Stimulated activated CD8-positive, alpha-beta memory T cell treated with anti-CD3 and anti-CD28 coated beads, Interleukin-2, amount 100 ng/mL, for 48 hours (primary cell): ENCODE measurements around the gene MAP3K21.

Source experiments
- DNase-seq, 2 donors: peaks; one replicate each; pipeline ENCODE4 v3.0.0-alpha.2; 2020; ENCODE audit warnings: low read depth in 2 of 2

MAP3K21 gene

DNA sequence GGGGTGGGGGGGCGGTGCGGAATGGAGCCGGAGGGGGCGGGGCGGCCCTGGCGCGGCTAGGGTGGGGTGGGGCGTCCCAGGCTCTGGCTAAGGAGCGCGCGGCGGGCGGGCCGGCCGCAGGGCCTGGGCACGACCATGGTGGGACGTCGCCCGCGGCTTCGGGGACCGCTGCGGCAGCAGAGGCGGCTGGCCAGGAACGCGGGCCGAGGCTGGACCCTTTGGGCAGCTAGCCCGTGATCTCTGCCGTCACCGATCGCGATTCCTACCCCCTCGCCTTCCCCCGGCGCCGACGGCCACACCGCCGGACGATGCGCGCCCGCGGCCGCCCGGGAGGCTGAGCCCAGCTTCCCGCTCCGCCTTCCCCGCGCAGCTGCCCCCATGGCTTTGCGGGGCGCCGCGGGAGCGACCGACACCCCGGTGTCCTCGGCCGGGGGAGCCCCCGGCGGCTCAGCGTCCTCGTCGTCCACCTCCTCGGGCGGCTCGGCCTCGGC is at the start of gene MAP3K21:
Gene MAP3K21 (plus strand): TSS at position 74 of the 491 bp plus-strand sequence. CDS start 305 bp downstream, at position 379.
- no peak for DNase-seq

- no peak for DNase-seq
Observed at GRCh38 chr1:233278631-233279030, 48.9 kb upstream of the MAP3K21 start.

GRCh38 chr1:233279971-233280370 is 47.6 kb upstream of the MAP3K21 start:
- no peak for DNase-seq

DNA sequence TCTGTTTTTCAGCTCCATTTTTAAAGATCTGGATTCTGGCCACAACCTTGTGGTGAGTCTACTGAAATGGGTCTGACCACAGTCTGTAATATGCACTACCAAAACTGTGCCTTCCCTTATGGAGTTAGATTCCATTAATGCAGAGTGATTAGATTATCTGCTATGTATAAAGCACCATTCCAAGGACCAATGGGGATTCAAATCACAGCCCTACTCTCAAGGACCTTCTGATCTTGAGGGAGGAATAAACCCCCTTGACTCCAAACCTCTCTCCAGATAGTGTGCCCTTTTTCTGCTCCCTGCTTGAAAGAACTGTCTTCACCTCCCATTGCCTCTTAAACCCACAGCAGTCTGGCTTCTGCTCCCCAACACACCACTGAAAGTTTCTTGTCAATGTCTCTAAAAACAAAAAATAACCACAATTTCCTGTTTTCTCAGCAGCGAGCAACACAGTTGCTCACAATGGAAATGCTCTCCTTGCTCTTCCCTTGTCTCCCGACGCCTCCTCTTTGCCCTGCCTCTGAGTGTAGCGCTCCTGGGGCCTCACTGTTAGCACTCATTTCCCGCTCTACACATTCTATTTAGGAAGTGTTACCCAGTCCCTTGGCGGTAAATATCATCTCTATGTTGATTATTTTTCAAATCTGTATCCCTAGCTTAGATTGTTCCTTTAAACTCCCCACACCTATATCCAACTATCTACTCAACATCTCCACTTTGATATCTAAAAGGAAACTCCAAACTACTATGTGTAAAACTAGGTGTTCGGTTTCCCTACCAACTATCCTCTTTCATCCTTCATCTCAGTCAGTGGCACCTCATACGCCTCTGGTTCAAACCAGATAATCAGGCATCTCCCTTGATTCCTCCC is 45.6 kb upstream of the MAP3K21 start:
- no peak for DNase-seq

GRCh38 chr1:233282582-233282886 is 45.0 kb upstream of the MAP3K21 start:
- DNase-seq = no peak

DNA sequence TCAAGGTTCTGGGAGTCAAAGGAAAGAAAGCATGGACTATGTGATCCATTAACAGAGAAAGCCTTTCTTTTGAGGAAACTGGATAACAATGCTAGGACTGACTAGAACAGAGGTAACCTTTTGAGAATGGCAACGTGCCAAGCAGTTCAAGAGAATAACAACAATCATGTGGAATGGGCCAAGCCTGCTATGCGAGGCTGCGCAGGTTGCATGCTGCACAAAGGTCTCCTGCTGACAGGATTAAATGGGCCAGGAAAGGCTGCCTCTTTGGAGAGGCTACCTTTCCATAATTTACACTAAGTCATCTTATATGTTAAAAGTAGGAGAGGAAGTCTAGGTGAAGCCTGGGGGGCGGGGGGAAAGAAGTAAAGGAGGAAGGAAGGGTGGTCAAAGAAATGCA is 37.8 kb upstream of the MAP3K21 start:
- no peak for DNase-seq

GRCh38 chr1:233290396-233291034 is 37.0 kb upstream of the MAP3K21 start:
- no peak for DNase-seq

GRCh38 chr1:233293556-233294446 is 33.7 kb upstream of the MAP3K21 start:
- DNase-seq = no peak

DNA sequence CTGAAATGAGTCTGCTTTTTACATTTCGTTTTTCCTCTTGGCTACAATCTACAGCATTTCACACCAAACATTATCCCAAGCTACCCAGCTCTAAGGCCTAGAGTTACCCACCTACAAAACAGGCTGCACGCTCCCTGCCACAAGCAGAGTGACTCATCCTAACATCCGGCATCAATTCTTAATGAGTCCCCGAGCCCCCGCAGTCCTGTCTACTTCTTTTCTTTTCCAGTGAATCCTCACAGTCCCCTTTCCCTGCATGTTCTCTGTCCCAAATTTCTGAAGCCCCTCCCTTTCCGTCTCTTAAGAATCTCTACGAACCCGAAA is 32.6 kb upstream of the MAP3K21 start:
- no peak for DNase-seq

- peak; percentile 56 to 57 for DNase-seq
Observed at GRCh38 chr1:233295237-233295974, 32.1 kb upstream of the MAP3K21 start, which contains the start of gene PCNX2. Gene PCNX2 (minus strand): TSS chr1:233295725. CDS start chr1:233295478, 247 bp downstream.

DNA sequence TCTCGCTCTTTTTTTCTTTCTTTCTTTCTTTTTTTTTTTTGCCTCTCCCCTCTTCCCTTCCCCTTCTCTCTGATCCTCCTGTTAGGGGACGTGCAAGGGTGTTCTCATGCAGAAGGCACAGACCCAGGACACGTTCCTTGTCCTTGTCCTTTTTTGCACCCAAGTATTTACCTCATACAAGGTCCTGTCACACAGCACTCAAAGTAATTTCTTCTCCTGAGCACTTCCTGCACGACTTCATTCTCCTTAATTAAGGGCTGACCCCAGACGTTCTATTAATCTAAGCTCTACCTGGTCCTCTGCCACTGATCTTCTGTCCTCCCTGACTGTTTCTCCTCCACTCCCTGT is 31.6 kb upstream of the MAP3K21 start:
- DNase-seq = no peak

DNA sequence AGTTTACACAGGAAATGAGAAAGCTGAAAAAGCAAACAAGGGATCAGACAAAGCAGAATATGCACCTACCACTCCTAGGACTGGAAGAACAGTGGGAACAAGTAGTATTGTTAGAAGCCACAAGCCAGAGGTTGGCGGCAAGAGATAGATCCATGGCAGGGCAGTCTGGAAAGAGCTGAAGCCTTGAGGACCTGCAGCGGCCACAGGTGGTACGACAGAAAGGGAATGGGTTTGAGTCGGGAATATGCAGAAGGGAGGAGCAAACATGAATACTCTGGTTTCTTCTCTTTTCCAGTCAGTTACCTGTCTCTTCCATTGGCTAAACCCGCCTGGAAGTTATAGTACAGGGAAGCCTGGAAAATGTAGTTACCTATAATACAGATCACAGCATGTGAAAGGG is 28.1 kb upstream of the MAP3K21 start:
- no peak for DNase-seq

DNA sequence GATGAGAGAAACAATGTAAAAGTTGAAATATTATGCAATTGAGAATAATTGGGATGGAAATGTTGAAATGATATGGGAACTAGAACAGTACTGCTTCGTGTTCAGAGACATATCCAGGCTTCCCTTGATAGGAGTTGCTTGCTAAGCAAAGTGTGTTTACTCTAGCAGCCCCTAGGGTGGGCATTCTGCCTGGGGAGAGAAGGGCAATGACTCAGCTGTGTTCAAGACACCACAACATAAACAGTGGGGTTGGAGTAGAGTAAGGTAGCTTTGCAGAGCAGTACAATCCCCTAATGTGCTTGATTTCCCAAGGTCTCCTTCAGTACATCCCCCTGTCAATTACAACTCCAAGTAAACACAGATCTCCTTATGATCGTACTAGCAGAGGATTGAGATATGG is 27.2 kb upstream of the MAP3K21 start:
- no peak for DNase-seq

DNA sequence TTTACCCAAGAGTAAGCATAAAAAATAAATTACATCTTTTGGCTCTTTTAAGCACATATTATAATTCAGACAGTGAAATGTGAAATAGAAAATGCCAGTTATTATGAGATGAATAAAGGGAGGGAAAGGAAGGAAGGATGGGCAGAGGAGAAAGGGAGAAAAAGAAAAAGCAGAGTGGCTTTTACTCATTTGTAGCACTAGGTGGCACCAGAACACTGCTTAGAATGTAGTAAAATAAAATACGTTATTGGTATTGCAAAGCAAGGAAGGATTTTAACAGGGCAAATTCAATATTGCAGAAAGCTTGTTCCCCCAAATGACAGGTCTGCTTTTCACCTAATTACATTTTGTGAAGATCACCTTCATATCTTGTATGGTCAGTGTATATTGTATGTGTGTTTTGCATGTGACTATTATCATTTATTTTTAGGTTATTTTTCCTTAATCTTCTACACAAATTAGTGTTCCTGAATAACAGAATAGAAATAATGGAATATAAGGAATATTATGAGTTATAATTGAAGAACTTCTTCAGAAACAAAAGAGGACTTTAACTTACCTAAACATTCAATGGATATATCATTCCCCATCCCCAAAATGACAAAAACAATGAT is 22.9 kb upstream of the MAP3K21 start:
- DNase-seq = no peak

DNA sequence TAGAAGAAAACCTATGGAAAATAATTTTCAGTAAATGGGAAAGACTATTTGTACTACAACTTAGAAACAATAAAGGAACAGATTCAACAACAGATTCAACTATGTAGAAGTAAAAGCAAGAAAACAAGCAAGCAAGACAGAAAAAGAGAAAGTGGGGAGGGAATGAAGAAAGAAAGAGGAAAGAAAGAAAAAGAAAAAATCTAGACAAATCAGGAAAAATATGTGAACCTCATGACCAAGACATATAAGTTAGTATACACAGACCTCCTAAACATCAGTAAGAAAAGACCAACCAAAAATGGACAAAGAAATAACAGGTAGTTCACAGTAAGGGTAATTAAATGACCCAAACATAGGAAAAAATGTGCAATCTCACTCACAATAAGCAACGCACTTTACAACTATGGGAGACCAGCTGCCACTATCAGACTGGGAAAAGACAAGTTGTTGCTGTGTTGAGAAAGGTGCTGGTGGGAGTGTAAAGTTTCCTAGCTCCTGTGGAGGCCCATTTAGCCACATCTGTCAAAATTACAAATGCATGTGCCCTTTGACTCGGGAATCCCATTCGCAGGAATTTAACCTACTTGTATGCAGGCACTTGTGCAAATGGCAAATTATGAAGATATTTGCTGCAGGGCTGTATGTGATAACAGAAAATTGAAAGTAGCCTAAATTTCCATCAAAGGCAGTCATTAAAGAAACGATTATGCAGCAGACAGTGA is 13.9 kb upstream of the MAP3K21 start:
- DNase-seq = no peak

DNA sequence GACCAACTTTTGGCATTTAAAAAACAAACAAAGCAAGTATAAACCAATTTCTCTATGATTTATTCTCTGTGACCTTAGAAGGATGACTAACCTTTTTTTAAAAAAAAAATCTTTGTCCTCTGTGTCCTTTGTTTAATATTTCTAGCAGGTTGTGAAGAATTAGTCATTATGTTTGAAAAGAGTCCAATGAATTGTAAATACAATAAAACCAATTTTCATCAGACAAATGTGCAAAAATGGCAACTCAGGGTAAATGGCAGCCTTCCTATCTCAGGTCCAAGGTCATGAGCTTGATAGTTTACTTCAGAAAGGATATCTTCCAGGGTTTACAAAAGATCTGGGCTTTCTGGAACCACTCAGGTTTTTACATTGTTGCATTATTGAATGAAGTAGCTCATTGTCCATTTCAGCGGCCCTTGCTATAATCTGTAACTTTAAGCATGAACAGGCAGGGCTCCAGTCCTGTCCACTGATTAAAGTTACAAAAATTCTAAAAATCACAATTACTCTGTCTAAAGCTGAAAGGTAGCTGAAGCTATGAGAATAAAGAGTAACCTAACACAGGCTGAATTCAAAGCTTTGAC is 11.7 kb upstream of the MAP3K21 start:
- no peak for DNase-seq

DNA sequence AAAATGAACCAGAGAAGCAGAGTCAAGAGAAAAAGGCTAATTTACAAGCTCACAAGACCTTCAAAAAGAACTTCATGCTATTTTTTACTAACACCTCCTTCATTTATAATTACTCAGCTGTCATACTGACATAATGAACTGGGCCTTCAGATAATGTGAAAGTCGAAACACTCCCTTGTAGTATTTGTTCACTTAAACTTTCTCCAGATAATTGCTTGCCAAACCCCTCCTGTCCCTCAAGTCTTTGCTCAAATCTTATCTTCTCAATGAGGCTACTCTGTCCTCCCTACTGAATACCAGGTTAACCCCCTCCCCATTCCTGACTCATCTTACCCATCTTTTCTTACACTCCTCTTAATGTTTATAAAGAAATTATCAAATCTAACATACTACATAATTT is 11.1 kb upstream of the MAP3K21 start:
- no peak for DNase-seq

- no peak for DNase-seq
Observed at GRCh38 chr1:233319272-233319671, 8.3 kb upstream of the MAP3K21 start.

GRCh38 chr1:233320023-233320422 is 7.5 kb upstream of the MAP3K21 start:
- DNase-seq = no peak

DNA sequence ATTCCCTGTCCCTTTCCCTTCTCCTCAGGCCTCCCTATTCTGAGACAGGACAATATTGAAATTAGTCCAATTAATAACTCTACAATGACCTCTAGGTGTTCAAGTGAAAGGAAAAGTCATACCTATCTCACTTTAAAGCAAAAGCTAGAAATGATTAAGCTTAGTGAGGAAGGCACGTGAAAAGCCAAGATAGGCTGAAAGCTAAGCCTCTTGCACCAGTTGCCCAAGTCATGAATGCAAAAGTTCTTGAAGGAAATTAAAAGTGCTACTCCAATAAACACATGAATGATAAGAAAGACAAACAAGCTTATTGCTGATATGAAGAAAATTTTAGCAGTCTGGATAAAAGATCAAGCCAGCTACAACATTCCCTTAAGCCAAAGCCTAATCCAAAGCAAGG is 3.8 kb upstream of the MAP3K21 start:
- no peak for DNase-seq
